Neutrophil (primary cell): ENCODE results near the gene SIRPG.

Experiments
- H3K27ac ChIP-seq: fragments of 200-600 bp; sonication (generic); 2 replicates; pipeline ENCODE4 v1.5.1; 2016; ENCODE audit warnings: mild to moderate bottlenecking, moderate library complexity
- H3K27me3 ChIP-seq: fragments of 200-600 bp; sonication (generic); 2 replicates; pipeline ENCODE4 v1.6.0; 2016; ENCODE audit warnings: mild to moderate bottlenecking
- H3K36me3 ChIP-seq: fragments of 200-600 bp; sonication (generic); 2 replicates; pipeline ENCODE4 v1.5.1; 2017
- H3K4me1 ChIP-seq, 2 experiments: fragments of 200-600 bp in 1 of 2; sonication (generic) in 1 of 2; 1 replicate in 1 of 2; 2 replicates in 1 of 2; pipeline versions ENCODE4 v1.5.1 to v1.6.1; 2013 to 2016; ENCODE audit warnings: low read depth in 1 of 2, low read length in 1 of 2, mild to moderate bottlenecking in 1 of 2, moderate library complexity in 1 of 2; ENCODE audit not compliant: control insufficient read depth in 1 of 2, insufficient read depth in 1 of 2
- H3K4me3 ChIP-seq, 2 experiments: fragments of 200-600 bp in 1 of 2; sonication (generic) in 1 of 2; 1 replicate in 1 of 2; 2 replicates in 1 of 2; pipeline ENCODE4 v1.5.1; 2013 to 2016; ENCODE audit warnings: low read depth in 1 of 2, low read length in 1 of 2, mild to moderate bottlenecking in 1 of 2, moderate library complexity in 1 of 2
- H3K9me3 ChIP-seq: fragments of 200-600 bp; sonication (generic); 2 replicates; pipeline ENCODE4 v1.5.1; 2016
- TF ChIP-seq, protein P1 (sequence below): fragments of 200-600 bp; sonication (generic); IDR thresholded peaks from 2 replicates; pipeline ENCODE4 v1.5.1; 2016; ENCODE audit warnings: antibody characterized with exemption

The SIRPG gene

DNA sequence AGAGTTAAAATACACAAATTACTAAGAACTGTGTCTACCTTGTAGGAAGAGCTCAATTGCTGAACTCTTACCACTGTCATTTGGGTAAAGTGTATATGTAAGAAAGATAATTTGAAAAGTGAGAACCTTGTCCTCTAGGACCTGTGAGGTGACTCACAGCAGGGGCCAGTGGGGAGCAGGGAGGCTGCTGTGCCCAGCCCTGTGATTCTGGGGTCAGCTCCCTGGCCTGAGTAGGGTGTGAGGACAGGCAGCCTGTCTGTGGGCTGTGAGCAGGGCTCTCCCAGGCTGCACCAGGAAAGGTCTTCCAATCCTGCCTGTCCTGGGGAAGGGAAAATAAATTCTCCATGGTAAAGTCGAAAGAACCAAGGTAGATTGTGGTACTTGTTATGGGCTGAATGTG, 27.3 kb upstream of the SIRPG start:
- H3K27me3 ChIP-seq, result peaks cover 8% of the 10 kb centered on the region
- no peak overlapping the region for H3K27ac ChIP-seq

DNA sequence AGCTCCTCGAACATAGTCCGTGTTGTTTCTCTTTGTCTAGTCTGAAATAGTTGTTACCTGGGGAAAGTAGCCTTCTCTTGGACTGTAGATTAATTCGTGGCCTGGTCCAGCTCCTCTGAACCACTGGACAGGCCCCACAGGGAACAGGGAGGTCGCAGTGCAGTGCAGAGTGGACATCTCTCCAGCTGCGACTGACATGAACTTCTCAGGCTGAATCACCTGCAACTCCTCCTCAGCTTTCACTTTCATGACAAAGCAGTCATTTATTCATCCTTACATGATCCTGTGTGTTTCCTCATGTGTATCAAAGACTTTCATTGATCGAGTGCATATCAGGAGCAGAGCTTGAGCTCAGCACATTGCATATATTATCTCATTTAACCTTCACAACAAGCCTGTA, 19.1 kb upstream of the SIRPG start:
- no peak overlapping the region for H3K27ac ChIP-seq
- no peak overlapping the region for H3K4me3 ChIP-seq
- H3K36me3 ChIP-seq, result no peaks in the 10 kb centered on the region
- TF ChIP-seq, protein P1, sequence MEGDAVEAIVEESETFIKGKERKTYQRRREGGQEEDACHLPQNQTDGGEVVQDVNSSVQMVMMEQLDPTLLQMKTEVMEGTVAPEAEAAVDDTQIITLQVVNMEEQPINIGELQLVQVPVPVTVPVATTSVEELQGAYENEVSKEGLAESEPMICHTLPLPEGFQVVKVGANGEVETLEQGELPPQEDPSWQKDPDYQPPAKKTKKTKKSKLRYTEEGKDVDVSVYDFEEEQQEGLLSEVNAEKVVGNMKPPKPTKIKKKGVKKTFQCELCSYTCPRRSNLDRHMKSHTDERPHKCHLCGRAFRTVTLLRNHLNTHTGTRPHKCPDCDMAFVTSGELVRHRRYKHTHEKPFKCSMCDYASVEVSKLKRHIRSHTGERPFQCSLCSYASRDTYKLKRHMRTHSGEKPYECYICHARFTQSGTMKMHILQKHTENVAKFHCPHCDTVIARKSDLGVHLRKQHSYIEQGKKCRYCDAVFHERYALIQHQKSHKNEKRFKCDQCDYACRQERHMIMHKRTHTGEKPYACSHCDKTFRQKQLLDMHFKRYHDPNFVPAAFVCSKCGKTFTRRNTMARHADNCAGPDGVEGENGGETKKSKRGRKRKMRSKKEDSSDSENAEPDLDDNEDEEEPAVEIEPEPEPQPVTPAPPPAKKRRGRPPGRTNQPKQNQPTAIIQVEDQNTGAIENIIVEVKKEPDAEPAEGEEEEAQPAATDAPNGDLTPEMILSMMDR, result no peak
- H3K27me3 ChIP-seq, result peaks cover 44% of the 10 kb centered on the region
- H3K9me3 ChIP-seq, result no peaks in the 10 kb centered on the region
- no peaks in the 10 kb centered on the region for H3K4me1 ChIP-seq

More for the DNA sequence above, 27.3 kb upstream of the SIRPG start:
- Histone ChIP-seq H3K4me3 (no peak overlapping the region), H3K9me3 (no peaks in the 10 kb centered on the region), H3K4me1 (no peaks in the 10 kb centered on the region), H3K36me3 (no peaks in the 10 kb centered on the region)
- TF ChIP-seq, protein P1, result no peak

DNA sequence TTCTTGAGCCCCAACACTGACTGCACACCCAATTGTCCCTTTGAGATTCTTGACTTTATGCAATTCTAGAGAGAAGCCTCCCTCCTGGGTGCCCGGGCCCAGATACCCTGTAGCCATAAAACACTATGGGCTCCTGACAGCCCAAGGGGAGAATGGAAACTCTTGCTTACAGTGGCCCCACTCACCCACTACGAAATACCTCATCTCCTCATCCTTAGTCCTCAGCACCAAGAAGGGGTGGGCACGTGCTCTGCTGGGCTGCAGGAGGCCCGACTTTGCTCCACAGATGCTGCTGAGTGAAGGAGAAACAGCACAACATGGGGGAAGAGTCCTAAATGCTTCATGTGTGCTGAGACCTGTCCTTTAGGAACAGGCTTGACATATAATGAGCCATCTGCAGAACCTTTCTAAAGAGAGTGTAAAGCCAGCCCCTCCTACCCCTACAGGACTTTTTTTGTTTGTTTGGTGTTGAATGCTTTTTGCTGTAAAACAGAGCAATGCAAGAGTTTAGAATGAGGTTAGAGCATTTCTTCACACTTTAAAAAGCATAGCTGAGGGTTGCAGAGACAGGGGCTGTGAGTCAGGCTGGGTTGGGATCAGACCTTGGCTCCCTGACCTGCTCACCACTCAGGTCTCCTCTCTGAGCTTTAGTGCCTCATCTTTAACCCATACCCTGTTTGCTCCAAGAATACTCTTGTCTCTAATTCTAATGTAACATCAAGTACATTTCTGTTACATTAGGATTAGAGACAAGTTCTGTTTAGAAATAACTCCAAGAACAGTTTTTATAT, 17.6 kb upstream of the SIRPG start:
- Histone ChIP-seq H3K27ac (no peak overlapping the region), H3K4me1 (no peaks in the 10 kb centered on the region), H3K4me3 (no peak overlapping the region), H3K36me3 (no peaks in the 10 kb centered on the region), H3K9me3 (no peaks in the 10 kb centered on the region), H3K27me3 (peaks cover 42% of the 10 kb centered on the region)
- TF ChIP-seq, protein P1, result no peak

DNA sequence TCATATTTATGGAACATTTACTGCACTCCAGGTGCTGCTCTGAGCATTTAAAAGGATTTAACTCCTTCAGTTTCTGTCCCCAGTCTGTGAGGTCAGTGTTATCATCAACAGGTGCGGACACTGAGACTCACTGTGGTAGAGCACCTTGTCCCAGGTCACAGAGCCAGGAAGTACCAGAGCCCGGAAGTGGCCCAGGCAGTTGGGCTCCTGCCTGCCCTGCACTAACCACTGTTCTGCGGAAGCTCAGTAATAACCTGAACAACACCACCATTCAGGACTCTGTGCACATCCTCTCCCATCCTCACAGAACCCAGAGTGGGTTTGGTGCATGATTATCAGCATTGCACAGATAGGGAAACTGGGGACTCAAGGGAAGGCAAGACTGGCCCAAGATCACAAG, 16.8 kb upstream of the SIRPG start:
- TF ChIP-seq, protein P1, result no peak
- H3K27ac ChIP-seq, result no peak overlapping the region
- H3K36me3 ChIP-seq, result no peaks in the 10 kb centered on the region
- H3K4me1 ChIP-seq, result no peaks in the 10 kb centered on the region
- H3K9me3 ChIP-seq, result no peaks in the 10 kb centered on the region
- no peak overlapping the region for H3K4me3 ChIP-seq
- peaks cover 34% of the 10 kb centered on the region for H3K27me3 ChIP-seq

DNA sequence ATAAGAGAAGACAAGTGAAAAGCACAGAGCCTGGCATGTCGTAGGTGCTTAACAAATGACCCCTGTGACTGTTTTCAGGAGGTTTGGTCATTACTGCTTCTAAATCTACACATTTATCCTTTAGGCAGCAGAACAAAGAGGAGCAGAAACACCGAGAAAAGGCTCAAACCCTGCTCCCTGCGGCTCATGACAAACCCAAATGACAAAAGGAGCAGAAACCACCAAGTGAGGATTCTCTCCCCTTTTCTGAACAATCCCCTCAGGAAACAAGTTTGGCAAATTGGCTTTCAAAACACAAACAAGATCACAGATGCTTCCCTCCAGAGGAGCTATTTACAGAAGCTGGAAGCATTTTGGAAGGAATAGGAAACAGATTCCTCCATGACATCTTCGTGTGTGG, 15.8 kb upstream of the SIRPG start:
- H3K4me3 ChIP-seq, result no peak overlapping the region
- no peaks in the 10 kb centered on the region for H3K36me3 ChIP-seq
- H3K4me1 ChIP-seq, result no peaks in the 10 kb centered on the region
- TF ChIP-seq, protein P1, result no peak
- H3K27me3 ChIP-seq, result peaks cover 24% of the 10 kb centered on the region
- H3K27ac ChIP-seq, result no peak overlapping the region
- no peaks in the 10 kb centered on the region for H3K9me3 ChIP-seq
